IPS-NIHi7 (cell line): ENCODE measurements around the gene ZNG1C.
"Not testable (repeated sequence)": the region's sequence is repeated elsewhere in the genome, so short reads cannot be mapped to it uniquely, and the experiment has no call there.

Experiments used
- DNase-seq: peaks from one replicate; pipeline ENCODE4 v3.0.0; 2012; ENCODE audit warnings: mixed read lengths; ENCODE audit errors: extremely low spot score

ZNG1C gene

GRCh38 chr9:68342265-68343025 lies 100.7 kb downstream of the ZNG1C start:
- not testable (repeated sequence) for DNase-seq

- not testable (repeated sequence) for DNase-seq
Observed at GRCh38 chr9:68343242-68343641, 101.5 kb downstream of the ZNG1C start.

- DNase-seq: not testable (repeated sequence)
Observed at GRCh38 chr9:68343992-68344391, 102.2 kb downstream of the ZNG1C start.
